ENCODE results near the gene ADGRL2. TPM values are rescaled to one million over a fixed set of nuclear protein-coding genes. Genes with fewer than 3 reads are reported as not detected.

Gene ADGRL2
- total and polyA plus RNA-seq, 10 donors, result 5.4 to 115 (median 60.7) TPM

- no peaks in the 10 kb centered on the region for H3K27me3 ChIP-seq (replicated peaks in 1 of 7)
- peaks cover 0 to 22% (median 8%) of the 10 kb centered on the region in 6 donors for H3K4me1 ChIP-seq
- WGBS, 5 donors, result 0 to 14% (median 12%) methylated on average over 1 of the region's 1 CpG
- no peaks in the 10 kb centered on the region for H3K36me3 ChIP-seq
- no peak overlapping the region for H3K4me3 ChIP-seq
- no peak for DNase-seq
- H3K9me3 ChIP-seq, result no peaks in the 10 kb centered on the region
- intact Hi-C loops (cut with DNase I; ENCODE audit: low total_unique reads), result no loop called here
- TF ChIP-seq CTCF (IDR thresholded peaks at IDR 0.05 in 8 of 11, conservative IDR thresholded peaks at IDR 0.05 in 3 of 11), result no peak
- no peak for TF ChIP-seq POLR2AphosphoS5 (IDR thresholded peaks at IDR 0.05)
- no peak for TF ChIP-seq POLR2A (IDR thresholded peaks at IDR 0.05)
- H3K27ac ChIP-seq, result no peak overlapping the region
These were observed 31.8 kb downstream of the ADGRL2 start for GRCh38 chr1:81832573-81832972.

- Histone ChIP-seq H3K4me1 (peaks cover 0 to 22% (median 8%) of the 10 kb centered on the region in 6 donors), H3K27me3 (replicated peaks in 1 of 7) (no peaks in the 10 kb centered on the region), H3K27ac (no peak overlapping the region), H3K9me3 (no peaks in the 10 kb centered on the region), H3K36me3 (no peaks in the 10 kb centered on the region), H3K4me3 (no peak overlapping the region)
- WGBS, 5 donors, result 67 to 75% (median 68%) methylated on average over 4 of the region's 4 CpGs
- DNase-seq, result no peak
- intact Hi-C loops (cut with DNase I; ENCODE audit: low total_unique reads), result no loop called here
- TF ChIP-seq CTCF (IDR thresholded peaks at IDR 0.05 in 8 of 11, conservative IDR thresholded peaks at IDR 0.05 in 3 of 11), result no peak
- no peak for TF ChIP-seq POLR2A (IDR thresholded peaks at IDR 0.05)
- TF ChIP-seq POLR2AphosphoS5 (IDR thresholded peaks at IDR 0.05), result no peak
These were observed 33.0 kb downstream of the ADGRL2 start for GRCh38 chr1:81833722-81834121.

GRCh38 chr1:81834268-81834667 is 33.5 kb downstream of the ADGRL2 start:
- H3K27me3 ChIP-seq (replicated peaks in 1 of 7), result no peaks in the 10 kb centered on the region
- no peaks in the 10 kb centered on the region for H3K36me3 ChIP-seq
- no peaks in the 10 kb centered on the region for H3K9me3 ChIP-seq
- peak overlapping the region in 1 of 8 donors; percentile 17 for H3K27ac ChIP-seq
- intact Hi-C loops (cut with DNase I; ENCODE audit: low total_unique reads), result no loop called here
- H3K4me1 ChIP-seq, result peaks cover 0 to 22% (median 8%) of the 10 kb centered on the region in 6 donors
- 38 to 52% (median 51%) methylated on average over 2 of the region's 2 CpGs for WGBS, 5 donors
- H3K4me3 ChIP-seq, result no peak overlapping the region
- DNase-seq, result no peak
- TF ChIP-seq CTCF (IDR thresholded peaks at IDR 0.05 in 8 of 11, conservative IDR thresholded peaks at IDR 0.05 in 3 of 11), result no peak

GRCh38 chr1:81834921-81835698 is 34.4 kb downstream of the ADGRL2 start:
- H3K4me3 ChIP-seq, result no peak overlapping the region
- TF ChIP-seq POLR2AphosphoS5 (IDR thresholded peaks at IDR 0.05), result no peak
- no peak for TF ChIP-seq CTCF (IDR thresholded peaks at IDR 0.05 in 8 of 11, conservative IDR thresholded peaks at IDR 0.05 in 3 of 11)
- no peak for TF ChIP-seq POLR2A (IDR thresholded peaks at IDR 0.05)
- peak overlapping the region in 2 of 8 donors; percentile 16 to 17 for H3K27ac ChIP-seq
- intact Hi-C loops (cut with DNase I; ENCODE audit: low total_unique reads), result no loop called here
- 35 to 42% (median 38%) methylated on average over 6 of the region's 6 CpGs for WGBS, 5 donors
- peaks cover 0 to 22% (median 8%) of the 10 kb centered on the region in 6 donors for H3K4me1 ChIP-seq
- H3K9me3 ChIP-seq, result no peaks in the 10 kb centered on the region
- no peaks in the 10 kb centered on the region for H3K36me3 ChIP-seq
- no peak for DNase-seq
- no peaks in the 10 kb centered on the region for H3K27me3 ChIP-seq (replicated peaks in 1 of 7)
